Adrenal gland (tissue), 5 donors: ENCODE results near the gene SLC26A5.

Experiments
- POLR2A ChIP-seq, 2 donors: fragments of 450-650 bp; IDR thresholded peaks; one replicate each; pipeline ENCODE4 v1.6.1; 2017; ENCODE audit warnings: antibody characterized with exemption in 2 of 2, mild to moderate bottlenecking in 2 of 2, moderate library complexity in 1 of 2
- TF ChIP-seq, protein P1 (sequence below), 6 experiments: fragments of 450-650 bp in 4 of 6; fragments of 200-600 bp in 2 of 6; sonication (generic) in 1 of 6; IDR thresholded peaks; 1 replicate in 5 of 6; 2 replicates in 1 of 6; pipeline versions ENCODE4 v1.5.1 to v1.8.0; 2016 to 2021; ENCODE audit warnings: antibody characterized with exemption in 6 of 6, mild to moderate bottlenecking in 2 of 6, moderate library complexity in 1 of 6
- donor health status: DM: no; HTN: no; CAD: no.

DNA sequence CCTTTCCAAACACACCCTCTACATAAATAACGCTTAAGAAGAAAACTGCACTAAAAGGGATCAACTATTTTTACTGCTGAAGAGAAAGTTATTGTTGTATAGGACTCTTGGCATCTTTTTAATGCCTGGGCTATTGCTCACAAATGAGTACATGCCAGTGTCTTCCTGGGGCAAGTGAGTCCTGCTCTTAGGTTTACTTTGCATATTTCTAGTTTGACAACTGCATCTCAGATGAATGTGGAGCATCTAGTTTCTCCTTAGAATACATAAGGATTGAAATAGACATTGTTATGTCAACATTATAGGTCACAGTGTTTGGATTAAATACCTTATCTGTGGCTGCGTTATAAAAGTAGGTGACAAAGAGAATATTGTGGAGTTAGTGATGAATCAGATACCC is 54.0 kb downstream of the SLC26A5 start:
- TF ChIP-seq, protein P1, sequence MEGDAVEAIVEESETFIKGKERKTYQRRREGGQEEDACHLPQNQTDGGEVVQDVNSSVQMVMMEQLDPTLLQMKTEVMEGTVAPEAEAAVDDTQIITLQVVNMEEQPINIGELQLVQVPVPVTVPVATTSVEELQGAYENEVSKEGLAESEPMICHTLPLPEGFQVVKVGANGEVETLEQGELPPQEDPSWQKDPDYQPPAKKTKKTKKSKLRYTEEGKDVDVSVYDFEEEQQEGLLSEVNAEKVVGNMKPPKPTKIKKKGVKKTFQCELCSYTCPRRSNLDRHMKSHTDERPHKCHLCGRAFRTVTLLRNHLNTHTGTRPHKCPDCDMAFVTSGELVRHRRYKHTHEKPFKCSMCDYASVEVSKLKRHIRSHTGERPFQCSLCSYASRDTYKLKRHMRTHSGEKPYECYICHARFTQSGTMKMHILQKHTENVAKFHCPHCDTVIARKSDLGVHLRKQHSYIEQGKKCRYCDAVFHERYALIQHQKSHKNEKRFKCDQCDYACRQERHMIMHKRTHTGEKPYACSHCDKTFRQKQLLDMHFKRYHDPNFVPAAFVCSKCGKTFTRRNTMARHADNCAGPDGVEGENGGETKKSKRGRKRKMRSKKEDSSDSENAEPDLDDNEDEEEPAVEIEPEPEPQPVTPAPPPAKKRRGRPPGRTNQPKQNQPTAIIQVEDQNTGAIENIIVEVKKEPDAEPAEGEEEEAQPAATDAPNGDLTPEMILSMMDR (IDR thresholded peaks at IDR 0.05) = no peak
- TF ChIP-seq POLR2A (IDR thresholded peaks at IDR 0.05) = no peak
